Measurements from ENCODE around the gene PXMP4.

GRCh38 chr20:33664762-33665144 is 55.4 kb downstream of the PXMP4 start:
- TF ChIP-seq, protein P1, sequence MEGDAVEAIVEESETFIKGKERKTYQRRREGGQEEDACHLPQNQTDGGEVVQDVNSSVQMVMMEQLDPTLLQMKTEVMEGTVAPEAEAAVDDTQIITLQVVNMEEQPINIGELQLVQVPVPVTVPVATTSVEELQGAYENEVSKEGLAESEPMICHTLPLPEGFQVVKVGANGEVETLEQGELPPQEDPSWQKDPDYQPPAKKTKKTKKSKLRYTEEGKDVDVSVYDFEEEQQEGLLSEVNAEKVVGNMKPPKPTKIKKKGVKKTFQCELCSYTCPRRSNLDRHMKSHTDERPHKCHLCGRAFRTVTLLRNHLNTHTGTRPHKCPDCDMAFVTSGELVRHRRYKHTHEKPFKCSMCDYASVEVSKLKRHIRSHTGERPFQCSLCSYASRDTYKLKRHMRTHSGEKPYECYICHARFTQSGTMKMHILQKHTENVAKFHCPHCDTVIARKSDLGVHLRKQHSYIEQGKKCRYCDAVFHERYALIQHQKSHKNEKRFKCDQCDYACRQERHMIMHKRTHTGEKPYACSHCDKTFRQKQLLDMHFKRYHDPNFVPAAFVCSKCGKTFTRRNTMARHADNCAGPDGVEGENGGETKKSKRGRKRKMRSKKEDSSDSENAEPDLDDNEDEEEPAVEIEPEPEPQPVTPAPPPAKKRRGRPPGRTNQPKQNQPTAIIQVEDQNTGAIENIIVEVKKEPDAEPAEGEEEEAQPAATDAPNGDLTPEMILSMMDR (conservative IDR thresholded peaks at IDR 0.05), result no peak
- TF ChIP-seq ZFX (IDR thresholded peaks at IDR 0.05), result no peak

All from C4-2B (cell line).